Smooth muscle cell (in vitro differentiated cells): ENCODE results near the gene NDUFAF5. TPM values are rescaled to one million over a fixed set of nuclear protein-coding genes. Genes with fewer than 3 reads are reported as not detected.

Experiments used
- DNase-seq: peaks from one replicate; lab custom pipeline; 2025; ENCODE audit not compliant: unreplicated experiment; lab: John Stamatoyannopoulos, UW
- H2AFZ ChIP-seq: fragments of 200-600 bp; sonication (generic); 2 replicates; pipeline ENCODE4 v1.6.0; 2016; ENCODE audit warnings: antibody characterized with exemption, low read depth, mild to moderate bottlenecking
- H3F3A ChIP-seq: fragments of 200-600 bp; sonication (generic); 2 replicates; pipeline ENCODE4 v1.6.0; 2017; ENCODE audit warnings: antibody characterized with exemption, low read depth
- H3K27ac ChIP-seq: fragments of 200-600 bp; sonication (generic); 2 replicates; pipeline ENCODE4 v1.5.1; 2016; ENCODE audit warnings: low read depth, mild to moderate bottlenecking
- H3K27me3 ChIP-seq: fragments of 200-600 bp; sonication (generic); 2 replicates; pipeline ENCODE4 v1.6.1; 2016; ENCODE audit warnings: low read depth, mild to moderate bottlenecking
- H3K36me3 ChIP-seq: fragments of 200-600 bp; sonication (generic); 2 replicates; pipeline ENCODE4 v1.5.1; 2016; ENCODE audit warnings: low read depth
- H3K4me1 ChIP-seq: fragments of 200-600 bp; sonication (generic); 2 replicates; pipeline ENCODE4 v1.5.1; 2016; ENCODE audit warnings: low read depth
- H3K4me2 ChIP-seq: fragments of 200-600 bp; sonication (generic); 2 replicates; pipeline ENCODE4 v1.6.0; 2016; ENCODE audit warnings: mild to moderate bottlenecking
- H3K4me3 ChIP-seq: fragments of 200-600 bp; sonication (generic); 2 replicates; pipeline ENCODE4 v1.5.1; 2016; ENCODE audit warnings: mild to moderate bottlenecking
- H3K79me2 ChIP-seq: fragments of 200-600 bp; sonication (generic); 2 replicates; pipeline ENCODE4 v1.6.0; 2016; ENCODE audit warnings: low read depth, mild to moderate bottlenecking
- H3K9ac ChIP-seq: fragments of 200-600 bp; sonication (generic); 2 replicates; pipeline ENCODE4 v1.6.0; 2016; ENCODE audit warnings: low read depth
- H3K9me3 ChIP-seq: fragments of 200-600 bp; sonication (generic); replicated peaks from 2 replicates; pipeline ENCODE4 v1.5.1; 2016; ENCODE audit warnings: low read depth
- H4K20me1 ChIP-seq: fragments of 200-600 bp; sonication (generic); 2 replicates; pipeline ENCODE4 v1.6.0; 2016; ENCODE audit warnings: low read depth
- CTCF ChIP-seq: fragments of 200-600 bp; sonication (generic); IDR thresholded peaks from 2 replicates; pipeline ENCODE4 v1.5.1; 2017; ENCODE audit warnings: borderline replicate concordance, mild to moderate bottlenecking, antibody characterized with exemption; ENCODE audit not compliant: insufficient read depth, poor library complexity, severe bottlenecking
- WGBS: methylation state at CpG from one replicate; pipeline ENCODE4 v1.1.7; 2016; ENCODE audit warnings: low lambda C conversion rate; 5-methylcytosine and 5-hydroxymethylcytosine counted together
- polyA plus RNA-seq: library from polyadenylated mRNA; unstranded; fragments of >200 nt; fragmentation: Nextera tagmentation; extraction: Ambion mirVana; gene quantifications from 2 replicates; pipeline ENCODE4 v1.2.1, GENCODE V29; 2016
- total RNA-seq: library from RNA; depleted of rRNA; stranded (reverse); fragments of >200 nt; gene quantifications from 2 replicates; pipeline ENCODE4 v1.2.3, GENCODE V29; 2014

The NDUFAF5 gene
- total and polyA plus RNA-seq, 2 experiments from 2014 or later, result 15.1 to 23.7 TPM

- Histone ChIP-seq H3K4me3 (no peak overlapping the region), H3K9ac (no peak overlapping the region), H3K27me3 (no peaks in the 10 kb centered on the region), H3K4me2 (no peak overlapping the region), H3K79me2 (no peaks in the 10 kb centered on the region), H4K20me1 (no peaks in the 10 kb centered on the region), H3K4me1 (no peaks in the 10 kb centered on the region), H2AFZ (no peak overlapping the region), H3K36me3 (no peaks in the 10 kb centered on the region), H3K9me3 (no peaks in the 10 kb centered on the region), H3F3A (no peaks in the 10 kb centered on the region), H3K27ac (no peak overlapping the region)
- WGBS, result 90% methylated on average over 3 of the region's 3 CpGs
- no peak for TF ChIP-seq CTCF
- DNase-seq, result no peak
Measured at GRCh38 chr20:13831476-13831875, 46.6 kb downstream of the NDUFAF5 start.

DNA sequence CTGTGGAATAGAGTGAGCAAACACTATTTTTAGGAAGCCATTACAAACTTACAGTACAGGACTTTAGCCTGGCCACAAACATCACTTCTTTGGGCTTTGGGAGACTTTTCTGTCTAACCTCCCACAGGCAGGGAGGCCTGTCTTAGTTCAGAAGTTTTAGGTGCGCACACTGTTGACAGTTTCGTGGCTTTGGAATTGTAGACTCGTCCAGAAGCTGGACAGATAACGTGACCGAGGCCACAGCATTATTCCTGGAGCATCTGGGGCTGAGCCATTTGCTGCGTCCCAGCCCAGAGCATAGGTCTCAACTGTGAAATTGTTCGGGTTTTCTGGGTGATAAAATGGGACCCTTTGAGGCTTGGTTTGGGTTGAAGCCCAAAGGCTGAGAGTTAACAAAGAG is 53.8 kb downstream of the NDUFAF5 start:
- 82% methylated on average over 7 of the region's 7 CpGs for WGBS
- no peaks in the 10 kb centered on the region for H3K36me3 ChIP-seq
- no peaks in the 10 kb centered on the region for H3K27me3 ChIP-seq
- no peaks in the 10 kb centered on the region for H3F3A ChIP-seq
- no peaks in the 10 kb centered on the region for H3K9me3 ChIP-seq
- no peak for TF ChIP-seq CTCF
- no peak for DNase-seq
- no peak overlapping the region for H3K27ac ChIP-seq
- no peak overlapping the region for H2AFZ ChIP-seq
- H3K9ac ChIP-seq, result no peak overlapping the region
- no peaks in the 10 kb centered on the region for H4K20me1 ChIP-seq
- H3K4me2 ChIP-seq, result peak overlapping the region; percentile 24
- H3K79me2 ChIP-seq, result no peaks in the 10 kb centered on the region
- H3K4me1 ChIP-seq, result peaks cover 3% of the 10 kb centered on the region
- no peak overlapping the region for H3K4me3 ChIP-seq

- no peak overlapping the region for H3K27ac ChIP-seq
- no peak overlapping the region for H3K4me3 ChIP-seq
- H3K9me3 ChIP-seq, result no peaks in the 10 kb centered on the region
- peak overlapping the region; percentile 24 for H3K4me2 ChIP-seq
- no peaks in the 10 kb centered on the region for H3K27me3 ChIP-seq
- no peak overlapping the region for H3K9ac ChIP-seq
- WGBS, result 39% methylated on average over 4 of the region's 4 CpGs
- H2AFZ ChIP-seq, result no peak overlapping the region
- no peak for TF ChIP-seq CTCF
- no peak for DNase-seq
- no peaks in the 10 kb centered on the region for H3F3A ChIP-seq
- no peaks in the 10 kb centered on the region for H3K79me2 ChIP-seq
- H3K36me3 ChIP-seq, result no peaks in the 10 kb centered on the region
- no peaks in the 10 kb centered on the region for H4K20me1 ChIP-seq
- H3K4me1 ChIP-seq, result peaks cover 3% of the 10 kb centered on the region
Measured at GRCh38 chr20:13839421-13840092, 54.7 kb downstream of the NDUFAF5 start.

DNA sequence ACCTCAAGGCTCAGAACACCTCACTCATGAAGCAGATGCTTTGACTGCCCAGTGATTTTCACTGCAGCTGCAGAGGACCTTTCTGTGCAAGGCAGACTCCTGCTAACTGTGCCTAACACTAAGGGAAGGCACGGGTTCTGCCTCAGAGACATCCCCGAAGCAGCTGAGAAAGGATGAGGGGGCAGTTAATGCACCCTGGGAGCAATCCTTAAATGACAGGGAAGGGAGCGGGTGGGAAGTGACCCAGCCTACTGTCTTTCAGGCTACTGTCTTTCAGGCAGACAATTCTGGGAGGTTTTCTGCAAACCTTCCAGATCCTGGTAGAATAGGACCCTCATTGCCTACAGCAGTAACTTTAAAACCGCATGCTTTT is 55.3 kb downstream of the NDUFAF5 start:
- H3K4me3 ChIP-seq, result no peak overlapping the region
- H3K79me2 ChIP-seq, result no peaks in the 10 kb centered on the region
- no peaks in the 10 kb centered on the region for H3K36me3 ChIP-seq
- DNase-seq, result no peak
- no peaks in the 10 kb centered on the region for H3F3A ChIP-seq
- H3K4me2 ChIP-seq, result no peak overlapping the region
- H3K4me1 ChIP-seq, result peaks cover 3% of the 10 kb centered on the region
- no peaks in the 10 kb centered on the region for H3K9me3 ChIP-seq
- H3K27me3 ChIP-seq, result no peaks in the 10 kb centered on the region
- WGBS, result 89% methylated on average over 4 of the region's 4 CpGs
- H3K9ac ChIP-seq, result no peak overlapping the region
- no peaks in the 10 kb centered on the region for H4K20me1 ChIP-seq
- no peak for TF ChIP-seq CTCF
- H3K27ac ChIP-seq, result no peak overlapping the region
- H2AFZ ChIP-seq, result no peak overlapping the region
